GM21367 (cell line): ENCODE measurements around the gene PLB1.

Experiments
- ATAC-seq: cut with Tn5 transposase; IDR thresholded peaks from one replicate; pipeline ENCODE4 v1.9.1; 2021; ENCODE audit not compliant: unreplicated experiment

Gene PLB1

GRCh38 chr2:28587526-28588291 lies 91.8 kb downstream of the PLB1 start:
- ATAC-seq = no peak

- ATAC-seq = no peak
Observed at GRCh38 chr2:28588292-28588670, 92.4 kb downstream of the PLB1 start.

GRCh38 chr2:28589746-28590463 lies 94.0 kb downstream of the PLB1 start:
- no peak for ATAC-seq

GRCh38 chr2:28590496-28591301 lies 94.8 kb downstream of the PLB1 start:
- no peak for ATAC-seq

- ATAC-seq = no peak
Observed at GRCh38 chr2:28591711-28592335, 96.0 kb downstream of the PLB1 start.

- no peak for ATAC-seq
Observed at GRCh38 chr2:28592481-28592880, 96.6 kb downstream of the PLB1 start.

GRCh38 chr2:28593160-28593755 lies 97.4 kb downstream of the PLB1 start:
- no peak for ATAC-seq

GRCh38 chr2:28594000-28594331 lies 98.1 kb downstream of the PLB1 start:
- peak; percentile 21 for ATAC-seq

- peak; percentile 83 for ATAC-seq
Observed at GRCh38 chr2:28594332-28595108, 98.7 kb downstream of the PLB1 start.

GRCh38 chr2:28595323-28595722 lies 99.5 kb downstream of the PLB1 start:
- no peak for ATAC-seq

- ATAC-seq = no peak
Observed at GRCh38 chr2:28598484-28598883, 102.6 kb downstream of the PLB1 start.

- ATAC-seq = no peak
Observed at GRCh38 chr2:28600181-28600580, 104.3 kb downstream of the PLB1 start.

- no peak for ATAC-seq
Observed at GRCh38 chr2:28601616-28602015, 105.8 kb downstream of the PLB1 start.

GRCh38 chr2:28602136-28602660 lies 106.3 kb downstream of the PLB1 start:
- ATAC-seq = no peak

GRCh38 chr2:28602751-28603639 lies 107.1 kb downstream of the PLB1 start:
- ATAC-seq = no peak

- no peak for ATAC-seq
Observed at GRCh38 chr2:28603821-28604220, 108.0 kb downstream of the PLB1 start.

GRCh38 chr2:28604284-28604843 lies 108.5 kb downstream of the PLB1 start:
- no peak for ATAC-seq

GRCh38 chr2:28606986-28607441 lies 111.2 kb downstream of the PLB1 start:
- no peak for ATAC-seq
